ENCODE results near the gene HOXA3. TPM values are rescaled to one million over a fixed set of nuclear protein-coding genes. Genes with fewer than 3 reads are reported as not detected.

Gene HOXA3
- total RNA-seq, 2 donors from 2014 or later: not detected

- H3K27ac Mint-ChIP-seq: no peak within 1 kb of the TSS
- TF ChIP-seq CTCF (conservative IDR thresholded peaks at IDR 0.05): no peak
- no peaks in the 10 kb centered on the region for H3K9me3 ChIP-seq (ENCODE audit: control insufficient read depth, low read length)
- peaks cover 95% of the 10 kb centered on the region for H3K27me3 Mint-ChIP-seq (ENCODE audit: insufficient read depth)
- H3K4me1 Mint-ChIP-seq: peaks cover 8% of the 10 kb centered on the region
- H3K9ac ChIP-seq (ENCODE audit: extremely low read depth, low read length, poor library complexity, severe bottlenecking): no peak within 1 kb of the TSS
- peaks cover 97% of the 10 kb centered on the region for H3K27me3 ChIP-seq (ENCODE audit: control insufficient read depth, insufficient read depth, low read length, poor library complexity, severe bottlenecking)
- H3K36me3 Mint-ChIP-seq (ENCODE audit: low read depth): no peaks in the 10 kb centered on the region
- H3K9me3 Mint-ChIP-seq: no peaks in the 10 kb centered on the region
- peak; percentile 80 for DNase-seq
- H3K4me3 ChIP-seq (ENCODE audit: low read length): no peak within 1 kb of the TSS
- no peak within 1 kb of the TSS for H3K27ac ChIP-seq (ENCODE audit: low read depth, low read length)
- WGBS, 2 experiments (ENCODE audit: insufficient coverage in 1 of 2, insufficient read length in 1 of 2): 1% methylated on average over 36 to 98 of the region's 99 CpGs
- H3K36me3 ChIP-seq (ENCODE audit: control insufficient read depth, insufficient read depth, low read length): no peaks in the 10 kb centered on the region
- peak within 1 kb of the TSS; percentile 54 for H3K4me3 Mint-ChIP-seq
- peaks cover 3% of the 10 kb centered on the region for H3K4me1 ChIP-seq (ENCODE audit: control insufficient read depth, insufficient read depth, low read length)
These were observed 47.7 kb upstream of the HOXA3 start, which contains the start of gene HOXA13 for GRCh38 chr7:27199849-27200760. HOXA13 (minus strand) TSS chr7:27200091; CDS start chr7:27200077, 14 bp downstream.

GRCh38 chr7:27198871-27199801 lies 46.8 kb upstream of the HOXA3 start:
- peaks cover 95% of the 10 kb centered on the region for H3K27me3 Mint-ChIP-seq (ENCODE audit: insufficient read depth)
- Histone ChIP-seq H3K4me3 (ENCODE audit: low read length) (no peak overlapping the region), H3K27ac (ENCODE audit: low read depth, low read length) (no peak overlapping the region), H3K9ac (ENCODE audit: extremely low read depth, low read length, poor library complexity, severe bottlenecking) (no peak overlapping the region), H3K9me3 (ENCODE audit: control insufficient read depth, low read length) (no peaks in the 10 kb centered on the region), H3K4me1 (ENCODE audit: control insufficient read depth, insufficient read depth, low read length) (no peaks in the 10 kb centered on the region), H3K36me3 (ENCODE audit: control insufficient read depth, insufficient read depth, low read length) (no peaks in the 10 kb centered on the region), H3K27me3 (ENCODE audit: control insufficient read depth, insufficient read depth, low read length, poor library complexity, severe bottlenecking) (peaks cover 97% of the 10 kb centered on the region)
- TF ChIP-seq CTCF (conservative IDR thresholded peaks at IDR 0.05): no peak
- peaks cover 5% of the 10 kb centered on the region for H3K4me1 Mint-ChIP-seq
- H3K4me3 Mint-ChIP-seq: peak overlapping the region; percentile 54
- no peaks in the 10 kb centered on the region for H3K36me3 Mint-ChIP-seq (ENCODE audit: low read depth)
- H3K27ac Mint-ChIP-seq: no peak overlapping the region
- DNase-seq: peak; percentile 83
- WGBS, 2 experiments (ENCODE audit: insufficient coverage in 1 of 2, insufficient read length in 1 of 2): 2 to 5% methylated on average over 14 to 93 of the region's 93 CpGs
- no peaks in the 10 kb centered on the region for H3K9me3 Mint-ChIP-seq

- Histone ChIP-seq H3K9me3 (ENCODE audit: control insufficient read depth, low read length) (no peaks in the 10 kb centered on the region), H3K27me3 (ENCODE audit: control insufficient read depth, insufficient read depth, low read length, poor library complexity, severe bottlenecking) (peaks cover 97% of the 10 kb centered on the region), H3K36me3 (ENCODE audit: control insufficient read depth, insufficient read depth, low read length) (no peaks in the 10 kb centered on the region), H3K4me1 (ENCODE audit: control insufficient read depth, insufficient read depth, low read length) (no peaks in the 10 kb centered on the region), H3K4me3 (ENCODE audit: low read length) (no peak overlapping the region), H3K9ac (ENCODE audit: extremely low read depth, low read length, poor library complexity, severe bottlenecking) (no peak overlapping the region), H3K27ac (ENCODE audit: low read depth, low read length) (no peak overlapping the region)
- H3K9me3 Mint-ChIP-seq: no peaks in the 10 kb centered on the region
- peak; percentile 59 for DNase-seq
- no peak for TF ChIP-seq CTCF (conservative IDR thresholded peaks at IDR 0.05)
- WGBS, 2 experiments (ENCODE audit: insufficient coverage in 1 of 2, insufficient read length in 1 of 2): 11 to 14% methylated on average over 18 to 29 of the region's 29 CpGs
- no peak overlapping the region for H3K27ac Mint-ChIP-seq
- H3K4me1 Mint-ChIP-seq: peaks cover 5% of the 10 kb centered on the region
- no peaks in the 10 kb centered on the region for H3K36me3 Mint-ChIP-seq (ENCODE audit: low read depth)
- peak overlapping the region; percentile 34 for H3K4me3 Mint-ChIP-seq
- H3K27me3 Mint-ChIP-seq (ENCODE audit: insufficient read depth): peaks cover 95% of the 10 kb centered on the region
These were observed 45.9 kb upstream of the HOXA3 start for GRCh38 chr7:27198138-27198841.
